Breast epithelium (tissue), 4 donors: Measurements from ENCODE around the gene ST6GALNAC3. TPM values are rescaled to one million over a fixed set of nuclear protein-coding genes. Genes with fewer than 3 reads are reported as not detected.

Source experiments
- DNase-seq, 2 donors: peaks; one replicate each; pipeline ENCODE4 v3.0.0-alpha.2; 2019; ENCODE audit warnings: low spot score in 2 of 2
- H3K27ac ChIP-seq, 2 donors: fragments of 200-600 bp; sonication (generic) in 1 of 2; one replicate each; pipeline ENCODE4 v1.5.1; 2016 to 2019; ENCODE audit warnings: mild to moderate bottlenecking in 1 of 2
- H3K27me3 ChIP-seq, 2 donors: fragments of 200-600 bp; sonication (generic) in 1 of 2; one replicate each; pipeline versions ENCODE4 v1.5.1 to v1.6.0; 2017 to 2019; ENCODE audit warnings: control low read depth in 1 of 2, mild to moderate bottlenecking in 1 of 2
- H3K36me3 ChIP-seq: fragments of 200-600 bp; one replicate; pipeline ENCODE4 v1.5.1; 2019
- H3K4me1 ChIP-seq, 2 donors: fragments of 200-600 bp; sonication (generic); one replicate each; pipeline ENCODE4 v1.5.1; 2016 to 2019; ENCODE audit warnings: control low read depth in 1 of 2
- H3K4me3 ChIP-seq, 3 donors: fragments of 200-600 bp; sonication (generic); 1 replicate in 2 of 3; 2 replicates in 1 of 3; pipeline ENCODE4 v1.5.1; 2016 to 2019; ENCODE audit warnings: mild to moderate bottlenecking in 3 of 3, moderate library complexity in 2 of 3
- H3K9me3 ChIP-seq, 2 donors: fragments of 200-600 bp; sonication (generic) in 1 of 2; one replicate each; pipeline ENCODE4 v1.5.1; 2016 to 2019; ENCODE audit warnings: control low read depth in 1 of 2
- CTCF ChIP-seq, 3 donors: fragments of 450-650 bp; IDR thresholded peaks; one replicate each; pipeline ENCODE4 v1.5.1; 2016 to 2017; ENCODE audit warnings: antibody characterized with exemption in 3 of 3, mild to moderate bottlenecking in 3 of 3, moderate library complexity in 3 of 3
- POLR2A ChIP-seq: fragments of 450-650 bp; IDR thresholded peaks from one replicate; pipeline ENCODE4 v1.6.1; 2016; ENCODE audit warnings: antibody characterized with exemption, mild to moderate bottlenecking, moderate library complexity
- POLR2AphosphoS5 ChIP-seq, 3 donors: sonication (generic); formaldehyde crosslinking; IDR thresholded peaks; one replicate each; pipeline ENCODE4 v1.6.1; 2017; ENCODE audit warnings: antibody characterized with exemption in 3 of 3
- intact Hi-C: fragments of 100-400 bp; cut with DNase I; formaldehyde crosslinking; loops from one replicate; pipeline ENCODE4 v1.15.1; 2023; ENCODE audit warnings: low total_unique reads
- total RNA-seq, 3 donors: library from RNA; depleted of rRNA; stranded (reverse); fragments of >200 nt; gene quantifications; one replicate each; pipeline ENCODE4 v1.1.0, GENCODE V29; 2016

ST6GALNAC3 gene
- total RNA-seq, 3 donors from 2014 or later = 4.1 to 14.4 (median 8.5) TPM

- H3K4me1 ChIP-seq = no peaks in the 10 kb centered on the region
- no peak for TF ChIP-seq CTCF (IDR thresholded peaks at IDR 0.05)
- TF ChIP-seq POLR2AphosphoS5 (IDR thresholded peaks at IDR 0.05) = no peak
- no peak for TF ChIP-seq POLR2A
- no peaks in the 10 kb centered on the region for H3K27me3 ChIP-seq
- no peaks in the 10 kb centered on the region for H3K36me3 ChIP-seq
- H3K4me3 ChIP-seq = no peak overlapping the region
- no peak overlapping the region for H3K27ac ChIP-seq
- intact Hi-C loops = no loop called here
- H3K9me3 ChIP-seq = no peaks in the 10 kb centered on the region
- no peak for DNase-seq
These were observed 30.8 kb downstream of the ST6GALNAC3 start for GRCh38 chr1:76105372-76105771.

GRCh38 chr1:76106251-76106650 is 31.7 kb downstream of the ST6GALNAC3 start:
- no peak for DNase-seq
- H3K36me3 ChIP-seq = no peaks in the 10 kb centered on the region
- intact Hi-C loops = no loop called here
- H3K4me1 ChIP-seq = no peaks in the 10 kb centered on the region
- no peaks in the 10 kb centered on the region for H3K9me3 ChIP-seq
- no peak overlapping the region for H3K4me3 ChIP-seq
- no peak for TF ChIP-seq POLR2AphosphoS5 (IDR thresholded peaks at IDR 0.05)
- TF ChIP-seq CTCF (IDR thresholded peaks at IDR 0.05) = no peak
- H3K27me3 ChIP-seq = no peaks in the 10 kb centered on the region
- no peak overlapping the region for H3K27ac ChIP-seq

- intact Hi-C loops = no loop called here
- no peak for DNase-seq
- no peak overlapping the region for H3K27ac ChIP-seq
- H3K9me3 ChIP-seq = no peaks in the 10 kb centered on the region
- no peaks in the 10 kb centered on the region for H3K4me1 ChIP-seq
- TF ChIP-seq POLR2A = no peak
- TF ChIP-seq CTCF (IDR thresholded peaks at IDR 0.05) = no peak
- TF ChIP-seq POLR2AphosphoS5 (IDR thresholded peaks at IDR 0.05) = no peak
- H3K4me3 ChIP-seq = no peak overlapping the region
- H3K27me3 ChIP-seq = no peaks in the 10 kb centered on the region
- no peaks in the 10 kb centered on the region for H3K36me3 ChIP-seq
These were observed 32.2 kb downstream of the ST6GALNAC3 start for GRCh38 chr1:76106719-76107235.

GRCh38 chr1:76109404-76109803 is 34.9 kb downstream of the ST6GALNAC3 start:
- intact Hi-C loops = no loop called here
- no peak for DNase-seq
- no peak for TF ChIP-seq POLR2AphosphoS5 (IDR thresholded peaks at IDR 0.05)
- TF ChIP-seq CTCF (IDR thresholded peaks at IDR 0.05) = no peak
- TF ChIP-seq POLR2A = no peak

GRCh38 chr1:76109901-76110560 is 35.5 kb downstream of the ST6GALNAC3 start:
- TF ChIP-seq POLR2A = no peak
- no peak for TF ChIP-seq CTCF (IDR thresholded peaks at IDR 0.05)
- no peak for TF ChIP-seq POLR2AphosphoS5 (IDR thresholded peaks at IDR 0.05)
- DNase-seq = no peak
- Histone ChIP-seq H3K36me3 (no peaks in the 10 kb centered on the region), H3K27me3 (no peaks in the 10 kb centered on the region), H3K9me3 (no peaks in the 10 kb centered on the region), H3K4me3 (no peak overlapping the region), H3K4me1 (no peaks in the 10 kb centered on the region), H3K27ac (peak overlapping the region in 1 of 2 donors; percentile 1)
- intact Hi-C loops = no loop called here

More at GRCh38 chr1:76109404-76109803, 34.9 kb downstream of the ST6GALNAC3 start:
- Histone ChIP-seq H3K9me3 (no peaks in the 10 kb centered on the region), H3K4me1 (no peaks in the 10 kb centered on the region), H3K36me3 (no peaks in the 10 kb centered on the region), H3K27ac (peak overlapping the region in 1 of 2 donors; percentile 1), H3K4me3 (no peak overlapping the region), H3K27me3 (no peaks in the 10 kb centered on the region)
